ENCODE results near the gene SLC1A7.

SLC1A7 gene

DNA sequence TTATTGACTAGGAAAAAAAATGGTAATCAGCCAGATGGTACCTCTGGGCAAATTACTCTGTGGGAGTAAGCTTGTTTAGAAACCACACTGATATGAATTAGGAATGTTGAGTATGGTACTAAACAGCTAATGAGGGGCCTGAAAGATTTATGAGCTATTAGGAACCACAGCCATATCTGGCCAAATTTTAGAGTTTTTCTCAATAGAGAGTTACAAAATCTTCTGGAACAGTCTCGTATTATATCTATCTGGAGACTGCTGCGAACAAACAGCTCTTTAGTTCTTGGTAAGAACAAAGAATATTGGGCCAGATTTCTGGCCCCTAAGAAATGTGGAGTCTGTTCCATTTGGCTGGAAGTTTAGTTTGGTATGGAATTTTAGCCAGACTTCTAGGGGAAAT lies 85.3 kb downstream of the SLC1A7 start:
- Histone ChIP-seq H3K4me3 (ENCODE audit: control insufficient read depth in 1 of 7, extremely low read depth in 1 of 7, insufficient read depth in 4 of 7, low read depth in 2 of 7, low read length in 6 of 7) (no peak overlapping the region), H3K36me3 (ENCODE audit: control insufficient read depth in 4 of 4, insufficient read depth in 4 of 4, low read length in 3 of 4) (peaks cover 0 to 12% (median 3%) of the 10 kb centered on the region in 4 experiments), H3K4me1 (ENCODE audit: control extremely low read depth in 1 of 4, control insufficient read depth in 4 of 4, insufficient read depth in 4 of 4, low read length in 3 of 4) (peaks cover 0 to 8% (median 7%) of the 10 kb centered on the region in 4 experiments), H3K9me3 (ENCODE audit: control extremely low read depth in 1 of 5, control insufficient read depth in 4 of 5, insufficient read depth in 2 of 5, low read depth in 1 of 5, low read length in 4 of 5) (peaks cover 0 to 3% (median 0%) of the 10 kb centered on the region in 5 experiments), H3K27ac (ENCODE audit: insufficient read depth in 1 of 2, low read depth in 1 of 2, low read length in 2 of 2, poor library complexity in 1 of 2, severe bottlenecking in 2 of 2) (no peak overlapping the region), H3K27me3 (replicated peaks in 2 of 5; ENCODE audit: control insufficient read depth in 4 of 5, insufficient read depth in 5 of 5, low read length in 4 of 5) (peaks cover 10 to 35% (median 22%) of the 10 kb centered on the region in 5 experiments)
- POLR2A ChIA-PET, result interaction anchor here (0.9 kb wide), 1 partner anchor 20 kb away, joined by 4 read pairs; no protein-coding TSS in a partner anchor
- DNase-seq, result no peak
- 100% methylated on average over 2 of the region's 2 CpGs for WGBS (ENCODE audit: insufficient coverage)
- CTCF ChIA-PET, result no interaction called here

DNA sequence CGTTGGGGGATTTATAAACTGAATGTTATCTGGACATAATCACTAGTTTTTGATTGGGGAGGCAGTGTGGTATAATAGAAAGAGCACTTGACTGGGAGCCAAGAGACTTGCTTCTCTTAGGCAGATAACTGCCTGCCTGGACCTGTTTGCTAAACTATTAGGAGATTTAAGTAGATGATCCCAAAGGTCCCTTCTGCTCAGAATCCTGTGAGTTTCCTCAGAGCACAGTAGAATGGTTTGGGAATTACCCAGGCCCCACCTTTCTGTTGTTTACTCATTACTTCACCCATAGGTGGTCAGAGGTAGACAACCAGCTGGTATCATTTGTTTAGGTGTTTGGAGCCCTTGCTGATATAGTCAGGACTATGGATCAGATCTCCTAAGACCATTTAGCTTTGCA lies 90.8 kb downstream of the SLC1A7 start:
- Histone ChIP-seq H3K4me1 (ENCODE audit: control extremely low read depth in 1 of 4, control insufficient read depth in 4 of 4, insufficient read depth in 4 of 4, low read length in 3 of 4) (no peaks in the 10 kb centered on the region), H3K27ac (ENCODE audit: insufficient read depth in 1 of 2, low read depth in 1 of 2, low read length in 2 of 2, poor library complexity in 1 of 2, severe bottlenecking in 2 of 2) (no peak overlapping the region), H3K27me3 (replicated peaks in 2 of 5; ENCODE audit: control insufficient read depth in 4 of 5, insufficient read depth in 5 of 5, low read length in 4 of 5) (no peaks in the 10 kb centered on the region), H3K9me3 (ENCODE audit: control extremely low read depth in 1 of 5, control insufficient read depth in 4 of 5, insufficient read depth in 2 of 5, low read depth in 1 of 5, low read length in 4 of 5) (peaks cover 0 to 1% (median 0%) of the 10 kb centered on the region in 5 experiments), H3K36me3 (ENCODE audit: control insufficient read depth in 4 of 4, insufficient read depth in 4 of 4, low read length in 3 of 4) (peaks cover 6 to 46% (median 22%) of the 10 kb centered on the region in 4 experiments), H3K4me3 (ENCODE audit: control insufficient read depth in 1 of 7, extremely low read depth in 1 of 7, insufficient read depth in 4 of 7, low read depth in 2 of 7, low read length in 6 of 7) (no peak overlapping the region)
- ChIA-PET CTCF (no interaction called here), POLR2A (interaction anchor here (0.8 kb wide), 1 partner anchor 9 kb away, joined by 3 read pairs; no protein-coding TSS in a partner anchor)
- no peak for DNase-seq
- WGBS (ENCODE audit: insufficient coverage), result no CpG with 5 or more reads among the region's 1 CpG

DNA sequence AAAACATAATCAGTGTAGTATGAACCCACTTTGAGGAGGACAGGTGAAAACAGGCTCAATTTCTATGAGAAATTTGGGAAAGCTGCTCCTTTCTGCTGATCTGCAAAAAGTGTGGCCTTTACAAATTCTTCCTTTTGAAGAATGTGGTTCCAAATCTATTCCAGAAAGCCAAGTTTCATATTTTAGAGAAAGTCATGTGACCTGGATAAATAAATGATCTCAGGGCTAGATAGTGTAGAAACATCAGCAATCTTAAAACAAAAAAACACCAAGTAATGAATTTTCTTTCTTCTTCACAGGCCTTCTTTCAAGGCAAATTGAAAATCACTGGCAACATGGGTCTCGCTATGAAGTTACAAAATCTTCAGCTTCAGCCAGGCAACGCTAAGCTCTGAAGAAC lies 92.1 kb downstream of the SLC1A7 start:
- ChIA-PET CTCF (no interaction called here), POLR2A (interaction anchor here (0.5 kb wide), 1 partner anchor 87 kb away, joined by 3 read pairs; no protein-coding TSS in a partner anchor)
- Histone ChIP-seq H3K36me3 (ENCODE audit: control insufficient read depth in 4 of 4, insufficient read depth in 4 of 4, low read length in 3 of 4) (peaks cover 6 to 46% (median 22%) of the 10 kb centered on the region in 4 experiments), H3K27ac (ENCODE audit: insufficient read depth in 1 of 2, low read depth in 1 of 2, low read length in 2 of 2, poor library complexity in 1 of 2, severe bottlenecking in 2 of 2) (no peak overlapping the region), H3K27me3 (replicated peaks in 2 of 5; ENCODE audit: control insufficient read depth in 4 of 5, insufficient read depth in 5 of 5, low read length in 4 of 5) (no peaks in the 10 kb centered on the region), H3K9me3 (ENCODE audit: control extremely low read depth in 1 of 5, control insufficient read depth in 4 of 5, insufficient read depth in 2 of 5, low read depth in 1 of 5, low read length in 4 of 5) (no peaks in the 10 kb centered on the region), H3K4me1 (ENCODE audit: control extremely low read depth in 1 of 4, control insufficient read depth in 4 of 4, insufficient read depth in 4 of 4, low read length in 3 of 4) (no peaks in the 10 kb centered on the region), H3K4me3 (ENCODE audit: control insufficient read depth in 1 of 7, extremely low read depth in 1 of 7, insufficient read depth in 4 of 7, low read depth in 2 of 7, low read length in 6 of 7) (no peak overlapping the region)
- WGBS (ENCODE audit: insufficient coverage), result no CpG with 5 or more reads among the region's 2 CpGs
- DNase-seq, result no peak

DNA sequence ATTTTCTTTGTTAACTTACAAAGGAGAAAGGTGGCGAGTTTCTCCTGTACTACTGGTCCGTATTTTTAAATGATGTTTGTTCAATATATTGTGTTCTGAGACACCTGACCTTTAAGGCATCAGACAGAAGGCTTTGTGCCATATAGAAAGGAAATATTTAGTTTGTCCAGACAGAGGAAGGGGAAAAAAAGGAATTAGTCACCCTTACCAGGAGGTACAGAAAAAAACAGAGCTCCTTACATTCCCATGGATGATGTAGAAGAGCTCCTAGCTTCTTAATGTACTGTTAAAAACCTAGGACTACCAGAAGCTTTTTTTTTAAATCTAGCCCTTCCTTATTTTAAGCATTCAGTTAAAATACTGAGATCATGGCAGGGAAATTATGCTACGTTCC lies 92.9 kb downstream of the SLC1A7 start:
- H3K4me3 ChIP-seq (ENCODE audit: control insufficient read depth in 1 of 7, extremely low read depth in 1 of 7, insufficient read depth in 4 of 7, low read depth in 2 of 7, low read length in 6 of 7), result no peak overlapping the region
- 100% methylated on average over 3 of the region's 3 CpGs for WGBS (ENCODE audit: insufficient coverage)
- ChIA-PET CTCF (interaction anchor here (2.3 kb wide), 1 partner anchor 10 kb away, joined by 5 read pairs; no protein-coding TSS in a partner anchor), POLR2A (no interaction called here)
- H3K36me3 ChIP-seq (ENCODE audit: control insufficient read depth in 4 of 4, insufficient read depth in 4 of 4, low read length in 3 of 4), result peaks cover 6 to 46% (median 22%) of the 10 kb centered on the region in 4 experiments
- H3K27ac ChIP-seq (ENCODE audit: insufficient read depth in 1 of 2, low read depth in 1 of 2, low read length in 2 of 2, poor library complexity in 1 of 2, severe bottlenecking in 2 of 2), result no peak overlapping the region
- H3K4me1 ChIP-seq (ENCODE audit: control extremely low read depth in 1 of 4, control insufficient read depth in 4 of 4, insufficient read depth in 4 of 4, low read length in 3 of 4), result no peaks in the 10 kb centered on the region
- DNase-seq, result no peak
- H3K9me3 ChIP-seq (ENCODE audit: control extremely low read depth in 1 of 5, control insufficient read depth in 4 of 5, insufficient read depth in 2 of 5, low read depth in 1 of 5, low read length in 4 of 5), result no peaks in the 10 kb centered on the region
- no peaks in the 10 kb centered on the region for H3K27me3 ChIP-seq (replicated peaks in 2 of 5; ENCODE audit: control insufficient read depth in 4 of 5, insufficient read depth in 5 of 5, low read length in 4 of 5)

DNA sequence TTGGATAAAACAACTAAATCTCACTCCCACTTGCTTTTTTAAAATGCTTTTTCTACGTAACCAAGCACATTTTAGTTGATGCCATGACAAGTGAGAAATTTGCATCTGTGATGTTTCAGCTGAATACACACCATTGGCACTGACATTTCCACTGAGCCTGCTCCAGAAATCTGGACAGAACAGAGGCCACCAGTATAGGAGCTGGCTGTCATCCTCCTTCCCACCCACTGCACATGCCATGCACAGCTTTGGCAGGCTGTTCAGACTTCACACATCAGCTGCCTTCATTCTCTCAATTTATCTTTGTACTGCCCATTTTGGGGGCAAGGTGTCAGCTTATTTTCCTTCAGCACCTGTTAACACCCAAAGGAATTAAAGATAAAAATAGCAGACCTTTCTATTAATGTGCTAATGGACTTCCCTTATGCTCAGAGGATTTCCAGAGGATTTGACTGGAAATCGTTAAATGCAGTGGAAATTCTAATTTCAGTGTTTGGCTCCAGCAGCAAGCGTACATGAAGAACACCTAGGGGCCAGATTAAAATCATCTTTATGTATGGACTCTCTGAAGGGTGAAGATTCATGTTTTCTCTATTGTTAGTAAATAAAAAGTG lies 93.4 kb downstream of the SLC1A7 start:
- POLR2A ChIA-PET, result no interaction called here
- Histone ChIP-seq H3K9me3 (ENCODE audit: control extremely low read depth in 1 of 5, control insufficient read depth in 4 of 5, insufficient read depth in 2 of 5, low read depth in 1 of 5, low read length in 4 of 5) (no peaks in the 10 kb centered on the region), H3K27me3 (replicated peaks in 2 of 5; ENCODE audit: control insufficient read depth in 4 of 5, insufficient read depth in 5 of 5, low read length in 4 of 5) (no peaks in the 10 kb centered on the region), H3K36me3 (ENCODE audit: control insufficient read depth in 4 of 4, insufficient read depth in 4 of 4, low read length in 3 of 4) (peaks cover 6 to 46% (median 22%) of the 10 kb centered on the region in 4 experiments), H3K4me1 (ENCODE audit: control extremely low read depth in 1 of 4, control insufficient read depth in 4 of 4, insufficient read depth in 4 of 4, low read length in 3 of 4) (no peaks in the 10 kb centered on the region), H3K27ac (ENCODE audit: insufficient read depth in 1 of 2, low read depth in 1 of 2, low read length in 2 of 2, poor library complexity in 1 of 2, severe bottlenecking in 2 of 2) (no peak overlapping the region), H3K4me3 (ENCODE audit: control insufficient read depth in 1 of 7, extremely low read depth in 1 of 7, insufficient read depth in 4 of 7, low read depth in 2 of 7, low read length in 6 of 7) (no peak overlapping the region)
- WGBS (ENCODE audit: insufficient coverage), result 100% methylated on average over 3 of the region's 3 CpGs
- CTCF ChIA-PET, result interaction anchor here (2.3 kb wide), 1 partner anchor 11 kb away, joined by 5 read pairs; no protein-coding TSS in a partner anchor
- no peak for DNase-seq

DNA sequence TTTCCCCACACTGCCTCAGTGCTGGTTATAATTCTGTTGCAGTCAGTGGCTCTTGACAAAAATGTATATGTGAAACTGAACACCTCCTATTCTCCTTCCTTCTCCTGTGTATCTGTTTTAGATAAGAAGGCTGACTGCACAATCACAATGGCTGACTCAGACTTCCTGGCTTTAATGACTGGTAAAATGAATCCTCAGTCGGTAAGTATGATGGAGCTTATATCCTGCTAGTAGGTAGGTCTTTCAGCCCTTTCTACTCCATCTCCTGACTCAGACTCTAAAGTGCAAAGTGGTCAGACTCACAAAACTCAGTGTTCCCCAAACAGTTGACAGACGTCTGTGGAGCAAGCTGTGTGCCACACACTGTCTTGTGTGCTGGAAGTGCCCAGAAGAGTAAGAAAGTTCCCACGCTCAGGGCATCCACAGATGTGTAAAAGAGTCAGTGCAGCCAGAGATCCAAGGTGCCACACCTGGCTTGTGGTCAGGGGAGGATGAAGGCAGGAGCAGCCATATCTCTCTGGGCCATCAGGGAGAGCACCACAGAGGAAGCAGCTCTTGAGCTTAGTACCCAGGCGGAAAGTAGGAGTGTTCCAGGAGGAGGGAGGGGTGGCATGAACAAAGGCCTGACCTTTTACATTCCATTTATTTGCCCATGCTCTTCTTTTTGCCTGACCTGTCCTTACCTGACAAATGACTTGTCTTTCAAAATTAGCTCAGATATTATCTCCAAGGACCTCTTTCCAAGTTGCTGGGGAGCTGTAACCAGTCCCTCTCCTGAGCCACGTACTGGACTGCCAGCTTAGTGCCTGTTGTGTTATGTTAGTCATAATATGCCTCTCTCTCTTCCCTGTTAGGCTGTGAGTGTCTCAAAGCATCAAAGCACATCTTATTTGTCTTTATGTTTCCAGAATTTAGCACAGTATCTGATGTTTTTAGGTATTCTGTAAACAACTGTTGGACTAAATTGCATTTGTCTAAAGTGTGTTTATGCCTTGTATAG lies 94.4 kb downstream of the SLC1A7 start:
- H3K4me3 ChIP-seq (ENCODE audit: control insufficient read depth in 1 of 7, extremely low read depth in 1 of 7, insufficient read depth in 4 of 7, low read depth in 2 of 7, low read length in 6 of 7), result no peak overlapping the region
- CTCF ChIA-PET, result interaction anchor here (2.3 kb wide), 1 partner anchor 12 kb away, joined by 5 read pairs; no protein-coding TSS in a partner anchor
- H3K4me1 ChIP-seq (ENCODE audit: control extremely low read depth in 1 of 4, control insufficient read depth in 4 of 4, insufficient read depth in 4 of 4, low read length in 3 of 4), result no peaks in the 10 kb centered on the region
- no peaks in the 10 kb centered on the region for H3K9me3 ChIP-seq (ENCODE audit: control extremely low read depth in 1 of 5, control insufficient read depth in 4 of 5, insufficient read depth in 2 of 5, low read depth in 1 of 5, low read length in 4 of 5)
- H3K27ac ChIP-seq (ENCODE audit: insufficient read depth in 1 of 2, low read depth in 1 of 2, low read length in 2 of 2, poor library complexity in 1 of 2, severe bottlenecking in 2 of 2), result no peak overlapping the region
- no peaks in the 10 kb centered on the region for H3K27me3 ChIP-seq (replicated peaks in 2 of 5; ENCODE audit: control insufficient read depth in 4 of 5, insufficient read depth in 5 of 5, low read length in 4 of 5)
- 91% methylated on average over 3 of the region's 5 CpGs for WGBS (ENCODE audit: insufficient coverage)
- H3K36me3 ChIP-seq (ENCODE audit: control insufficient read depth in 4 of 4, insufficient read depth in 4 of 4, low read length in 3 of 4), result peaks cover 9 to 41% (median 20%) of the 10 kb centered on the region in 4 experiments
- DNase-seq, result no peak
- POLR2A ChIA-PET, result interaction anchor here (0.7 kb wide), 1 partner anchor 37 kb away, joined by 3 read pairs; no protein-coding TSS in a partner anchor
